ENCODE data around the gene B3GNT3. TPM values are rescaled to one million over a fixed set of nuclear protein-coding genes. Genes with fewer than 3 reads are reported as not detected.

The B3GNT3 gene
- total and polyA plus RNA-seq, 2 of the 8 experiments (the other 6 are each of a cell fraction or from before 2014, with no cell fraction given) = 1.5 TPM

GRCh38 chr19:17811681-17812080 is 16.7 kb downstream of the B3GNT3 start (continued):
- TF ChIP-seq BCL11A (IDR thresholded peaks at IDR 0.05; ENCODE audit: low read depth in 2 of 2, low read length in 2 of 2) (no peak), JUND (IDR thresholded peaks at IDR 0.05; ENCODE audit: low read length) (no peak), E2F6 (IDR thresholded peaks at IDR 0.05) (no peak)
